NB4 (cell line): Measurements from ENCODE around the gene ZNF35.

ENCODE experiments used
- DNase-seq: peaks from one replicate; pipeline ENCODE4 v3.0.0; 2010; ENCODE audit warnings: low read depth
- H3K4me3 ChIP-seq: one replicate; pipeline ENCODE4 v1.5.1; 2011; ENCODE audit warnings: mild to moderate bottlenecking, low read depth, low read length, moderate library complexity
- CTCF ChIP-seq: IDR thresholded peaks from one replicate; pipeline ENCODE4 v1.5.1; 2012; ENCODE audit warnings: low read depth, low read length
- MAX ChIP-seq: IDR thresholded peaks from 2 replicates; pipeline ENCODE4 v1.6.1; 2011; ENCODE audit warnings: low read depth, low read length
- MYC ChIP-seq: IDR thresholded peaks from 2 replicates; pipeline ENCODE4 v1.6.1; 2011; ENCODE audit warnings: low read depth, low read length
- POLR2A ChIP-seq: IDR thresholded peaks from 2 replicates; pipeline ENCODE4 v1.6.1; 2011; ENCODE audit warnings: mild to moderate bottlenecking; ENCODE audit not compliant: insufficient read length; ENCODE audit errors: extremely low read depth

ZNF35 gene

GRCh38 chr3:44678480-44679116 lies 30.1 kb downstream of the ZNF35 start:
- DNase-seq = no peak
- TF ChIP-seq CTCF (no peak), MAX (no peak), MYC (no peak), POLR2A (no peak)

GRCh38 chr3:44680921-44681455 lies 32.5 kb downstream of the ZNF35 start:
- H3K4me3 ChIP-seq = no peak overlapping the region
- DNase-seq = no peak
- no peak for TF ChIP-seq MAX
- no peak for TF ChIP-seq POLR2A
- TF ChIP-seq CTCF = no peak
- TF ChIP-seq MYC = no peak

More at GRCh38 chr3:44678480-44679116, 30.1 kb downstream of the ZNF35 start:
- H3K4me3 ChIP-seq = no peak overlapping the region

GRCh38 chr3:44682182-44682896 lies 33.8 kb downstream of the ZNF35 start:
- no peak overlapping the region for H3K4me3 ChIP-seq
- DNase-seq = no peak
- no peak for TF ChIP-seq CTCF
- no peak for TF ChIP-seq MAX
- TF ChIP-seq POLR2A = no peak
- no peak for TF ChIP-seq MYC

GRCh38 chr3:44685128-44685800 lies 36.7 kb downstream of the ZNF35 start:
- peak; percentile 84 for DNase-seq
- H3K4me3 ChIP-seq = peak overlapping the region; percentile 69
- no peak for TF ChIP-seq POLR2A
- no peak for TF ChIP-seq CTCF
- no peak for TF ChIP-seq MYC
- no peak for TF ChIP-seq MAX

GRCh38 chr3:44687898-44688297 lies 39.4 kb downstream of the ZNF35 start:
- no peak overlapping the region for H3K4me3 ChIP-seq
- no peak for DNase-seq
- TF ChIP-seq CTCF (no peak), MAX (no peak), POLR2A (no peak), MYC (no peak)
